Activated CD4-positive, alpha-beta T cell treated with anti-CD3 and anti-CD28 coated beads, Interleukin-2, Interleukin-4, amounts not matched to agents 100 ng/mL and 50 ng/mL, durations not matched to agents 16 hours and 8 hours (primary cell): Measurements from ENCODE around the gene TRIL.

Source experiments
- DNase-seq: peaks from one replicate; pipeline ENCODE4 v3.0.0-alpha.2; 2020; ENCODE audit warnings: low spot score

Gene TRIL, protein sequence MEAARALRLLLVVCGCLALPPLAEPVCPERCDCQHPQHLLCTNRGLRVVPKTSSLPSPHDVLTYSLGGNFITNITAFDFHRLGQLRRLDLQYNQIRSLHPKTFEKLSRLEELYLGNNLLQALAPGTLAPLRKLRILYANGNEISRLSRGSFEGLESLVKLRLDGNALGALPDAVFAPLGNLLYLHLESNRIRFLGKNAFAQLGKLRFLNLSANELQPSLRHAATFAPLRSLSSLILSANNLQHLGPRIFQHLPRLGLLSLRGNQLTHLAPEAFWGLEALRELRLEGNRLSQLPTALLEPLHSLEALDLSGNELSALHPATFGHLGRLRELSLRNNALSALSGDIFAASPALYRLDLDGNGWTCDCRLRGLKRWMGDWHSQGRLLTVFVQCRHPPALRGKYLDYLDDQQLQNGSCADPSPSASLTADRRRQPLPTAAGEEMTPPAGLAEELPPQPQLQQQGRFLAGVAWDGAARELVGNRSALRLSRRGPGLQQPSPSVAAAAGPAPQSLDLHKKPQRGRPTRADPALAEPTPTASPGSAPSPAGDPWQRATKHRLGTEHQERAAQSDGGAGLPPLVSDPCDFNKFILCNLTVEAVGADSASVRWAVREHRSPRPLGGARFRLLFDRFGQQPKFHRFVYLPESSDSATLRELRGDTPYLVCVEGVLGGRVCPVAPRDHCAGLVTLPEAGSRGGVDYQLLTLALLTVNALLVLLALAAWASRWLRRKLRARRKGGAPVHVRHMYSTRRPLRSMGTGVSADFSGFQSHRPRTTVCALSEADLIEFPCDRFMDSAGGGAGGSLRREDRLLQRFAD

DNA sequence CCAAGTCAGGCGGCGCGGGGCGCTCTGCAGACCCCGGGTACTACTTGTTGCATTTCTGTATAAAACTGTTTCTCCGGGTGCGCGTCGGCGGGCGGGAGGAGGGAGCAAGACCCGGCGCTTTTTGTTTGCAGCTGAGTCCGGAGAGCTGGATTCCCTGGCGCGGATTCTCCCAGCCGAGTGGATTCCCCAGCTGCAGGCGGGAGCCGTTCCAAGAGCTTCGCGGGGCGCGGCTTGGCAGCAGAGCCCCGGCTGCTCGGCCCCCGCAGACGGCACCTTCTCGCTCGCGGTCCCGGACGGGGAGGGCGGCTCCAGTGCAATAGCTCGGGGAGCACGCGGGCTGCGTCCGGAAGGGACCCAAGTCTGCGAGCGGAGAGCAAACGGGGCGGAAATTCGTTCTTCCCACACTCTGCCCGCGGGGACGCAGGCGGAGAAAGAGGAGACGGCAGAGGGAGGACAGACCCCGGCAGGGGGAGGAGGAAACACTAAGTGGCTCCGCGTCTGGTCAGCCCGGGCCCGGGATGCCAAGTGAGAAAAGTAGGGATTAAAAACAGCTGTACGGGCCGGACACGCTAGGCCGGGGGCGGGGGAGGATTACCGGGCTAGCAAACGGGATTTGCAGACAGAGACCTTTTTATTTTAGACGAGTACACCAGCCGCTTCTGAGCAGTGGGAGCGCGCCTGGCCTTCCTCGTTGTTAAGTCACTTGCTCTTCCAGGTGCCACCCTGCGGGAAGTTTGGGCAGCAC is at the start of gene TRIL:
Gene TRIL, minus strand, starts transcription at position 96 of the 745 bp plus-strand sequence. CDS start 284 bp downstream, outside the sequence.
- DNase-seq: no peak

DNA sequence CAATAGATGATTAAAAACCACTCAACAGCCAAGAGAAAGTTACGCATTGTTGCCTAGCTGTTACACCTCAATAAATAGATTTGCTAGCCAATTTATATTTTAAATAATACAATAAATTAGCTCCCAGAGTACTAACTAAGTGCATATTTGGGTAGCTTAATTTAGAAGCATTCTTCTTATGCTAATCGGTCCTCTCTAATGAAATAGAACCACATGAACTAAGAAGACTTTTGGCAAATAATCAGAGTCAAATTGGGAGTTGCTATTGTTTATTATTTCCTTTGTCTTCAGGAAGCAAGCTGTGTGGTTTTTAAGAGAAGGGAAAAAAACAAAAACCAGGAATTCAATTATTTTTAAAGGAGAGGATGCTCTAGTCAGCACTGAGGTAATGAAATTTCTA is 49.0 kb upstream of the TRIL start:
- no peak for DNase-seq

DNA sequence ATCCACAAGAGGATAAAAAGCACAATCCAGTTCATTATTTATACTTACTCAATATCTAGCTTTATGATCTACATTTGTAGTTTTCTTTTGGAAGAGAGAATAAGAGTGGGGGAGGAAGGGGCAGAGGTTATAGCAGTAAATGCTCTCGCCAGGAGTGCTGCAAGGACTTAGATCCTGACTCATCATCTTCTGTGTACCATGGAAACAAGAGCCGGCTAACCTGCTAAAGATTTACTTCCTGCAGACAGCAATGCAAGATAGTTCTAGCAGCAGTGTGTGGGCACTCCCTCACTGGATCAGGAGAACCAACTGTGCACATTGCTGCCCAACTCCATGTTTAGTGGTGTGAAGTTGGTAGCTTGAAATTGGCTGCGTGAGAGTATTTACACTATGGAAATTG is 47.7 kb upstream of the TRIL start:
- DNase-seq: no peak

DNA sequence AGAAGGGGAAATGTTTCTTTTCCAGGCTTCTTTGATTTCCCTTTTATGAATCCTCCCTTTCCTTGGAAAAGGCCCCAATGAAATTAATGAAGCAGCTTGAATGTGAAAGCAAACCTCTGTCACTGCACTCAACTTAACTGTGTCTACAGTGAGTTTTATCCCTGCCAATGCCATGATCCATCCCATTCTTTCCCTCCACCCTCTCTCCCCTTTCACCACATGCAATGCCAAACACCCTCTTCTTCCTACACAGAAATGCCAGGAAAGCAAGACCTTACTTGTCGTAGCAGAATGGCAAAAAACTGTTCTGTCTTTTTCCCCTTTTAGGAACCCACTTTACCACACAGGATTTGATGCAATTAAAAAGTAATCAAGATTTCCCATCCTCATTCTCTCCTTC is 47.3 kb upstream of the TRIL start:
- no peak for DNase-seq

DNA sequence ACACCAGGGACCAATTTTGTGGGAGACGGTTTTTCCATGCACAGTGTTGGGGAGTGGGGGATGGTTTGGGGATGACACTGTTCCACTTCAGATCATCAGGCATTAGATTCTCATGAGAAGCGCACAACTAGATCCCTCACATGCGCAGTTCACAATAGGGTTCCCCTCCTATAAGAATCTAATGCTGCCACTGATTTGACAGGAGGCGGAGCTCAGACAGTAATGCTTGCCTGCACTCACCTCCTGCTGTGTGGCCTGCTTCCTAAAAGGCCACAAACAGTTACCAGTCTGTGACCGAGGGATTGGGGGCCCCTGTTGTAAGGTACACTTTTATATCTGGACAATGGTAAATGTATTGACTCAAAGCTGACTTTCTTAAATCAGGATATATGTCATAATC is 45.6 kb upstream of the TRIL start:
- DNase-seq: no peak

DNA sequence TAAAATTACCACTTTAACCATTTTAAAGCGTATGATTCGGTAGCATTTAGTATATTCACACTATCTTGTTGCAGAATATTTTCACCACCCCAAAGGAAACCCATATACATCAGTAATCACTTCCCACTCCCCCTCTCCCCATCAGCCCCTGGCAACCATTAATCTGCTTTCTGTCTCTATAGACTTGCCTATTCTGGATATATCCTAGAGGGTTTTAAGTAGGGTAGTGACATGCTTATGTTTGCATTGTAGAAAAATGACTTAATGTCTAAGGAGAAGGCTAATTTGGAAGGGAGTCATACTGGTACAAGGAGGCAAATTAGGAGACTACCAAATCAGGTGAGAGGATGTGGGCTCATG is 42.6 kb upstream of the TRIL start:
- DNase-seq: no peak

DNA sequence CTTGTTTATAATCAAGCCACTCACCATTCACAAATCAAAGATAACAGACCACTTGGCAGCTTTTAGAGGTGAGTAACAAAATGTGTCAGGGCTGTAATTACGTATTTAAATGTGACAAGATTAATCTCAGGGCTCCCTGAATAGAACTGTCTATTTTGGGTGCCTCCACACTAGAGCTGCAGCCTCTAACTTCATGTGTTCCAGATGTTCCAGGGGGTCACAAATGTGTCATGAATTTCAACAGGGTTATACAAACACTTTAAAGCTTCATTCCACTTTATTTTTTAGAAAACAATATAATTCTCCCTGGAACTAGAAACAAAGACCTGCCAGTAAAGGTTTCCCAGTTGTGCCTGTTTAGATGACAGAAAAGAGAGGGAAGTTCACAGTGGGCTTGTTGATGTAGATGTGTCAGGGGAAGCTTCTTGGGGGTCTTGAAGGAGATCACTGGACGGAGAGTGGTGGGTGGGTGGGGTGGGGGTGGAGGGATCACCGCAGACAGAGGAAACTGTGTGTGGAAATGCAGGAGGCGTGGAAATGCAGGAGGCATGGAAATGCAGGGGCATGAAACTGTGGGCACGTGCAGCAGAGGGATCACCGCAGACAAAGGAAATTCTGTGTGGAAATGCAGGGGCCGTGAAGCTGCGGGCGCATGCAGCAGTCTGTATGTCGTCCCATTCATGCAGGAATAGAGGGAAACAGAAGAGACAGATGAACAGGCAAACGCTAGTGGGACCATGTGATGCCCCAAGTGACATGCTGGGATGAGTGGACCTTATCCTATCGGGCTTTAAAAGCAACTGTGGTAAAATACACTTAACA is 42.0 kb upstream of the TRIL start:
- no peak for DNase-seq

DNA sequence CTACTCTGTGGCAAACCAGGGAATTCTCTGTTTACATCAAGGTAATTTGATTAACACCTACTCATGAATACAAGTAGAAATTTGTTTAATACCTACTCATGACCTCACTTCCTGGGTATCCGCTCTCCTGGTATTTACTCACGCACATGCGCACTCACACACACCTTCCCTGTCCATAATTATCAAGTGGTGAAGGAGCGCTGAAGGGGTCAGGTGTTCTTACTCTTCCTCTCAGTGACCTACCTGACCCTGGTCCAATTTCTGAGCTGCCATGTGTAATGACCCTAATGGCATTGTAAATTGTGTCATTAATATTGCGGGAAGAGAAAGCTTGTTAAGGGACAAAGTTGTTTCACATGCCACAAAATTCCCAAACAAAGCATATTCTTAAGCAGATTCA is 41.3 kb upstream of the TRIL start:
- no peak for DNase-seq

DNA sequence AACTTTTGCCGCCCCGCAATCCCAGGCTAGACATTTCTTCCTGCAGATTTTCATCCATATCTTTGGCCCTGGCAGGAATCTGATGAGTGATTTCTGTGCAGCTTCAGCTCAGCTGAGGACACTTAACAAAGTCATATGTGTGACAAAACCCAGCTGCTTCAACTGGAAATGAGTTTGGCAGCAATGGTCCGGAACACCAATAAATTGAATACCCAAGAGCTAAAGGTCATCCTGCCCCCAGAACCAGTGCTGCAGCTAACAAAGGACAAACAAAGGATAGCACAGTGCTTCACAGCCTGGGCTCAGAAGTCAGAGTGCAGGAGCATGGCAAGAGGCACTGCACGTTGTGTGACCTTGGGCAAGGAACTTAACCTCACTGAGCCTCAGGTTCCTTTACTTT is 40.0 kb upstream of the TRIL start:
- no peak for DNase-seq

DNA sequence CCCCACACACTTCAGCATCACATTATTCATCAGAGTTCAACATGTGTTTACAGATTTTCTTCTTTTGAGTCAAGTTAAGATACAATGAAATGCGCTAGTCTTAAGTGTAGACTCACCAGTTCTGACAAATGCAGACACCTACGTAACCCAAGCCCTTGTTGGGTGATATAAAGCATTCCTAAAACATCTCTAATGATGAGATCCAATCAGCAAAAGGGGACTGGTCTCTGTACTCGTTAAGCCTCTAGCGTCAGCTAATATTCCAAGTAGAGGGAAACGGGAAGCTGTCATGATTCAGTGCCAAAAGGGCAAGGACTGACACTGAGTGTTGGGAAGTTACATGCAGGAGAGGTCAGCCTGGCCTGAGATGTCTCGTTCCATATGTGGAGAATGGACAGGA is 38.7 kb upstream of the TRIL start:
- no peak for DNase-seq

DNA sequence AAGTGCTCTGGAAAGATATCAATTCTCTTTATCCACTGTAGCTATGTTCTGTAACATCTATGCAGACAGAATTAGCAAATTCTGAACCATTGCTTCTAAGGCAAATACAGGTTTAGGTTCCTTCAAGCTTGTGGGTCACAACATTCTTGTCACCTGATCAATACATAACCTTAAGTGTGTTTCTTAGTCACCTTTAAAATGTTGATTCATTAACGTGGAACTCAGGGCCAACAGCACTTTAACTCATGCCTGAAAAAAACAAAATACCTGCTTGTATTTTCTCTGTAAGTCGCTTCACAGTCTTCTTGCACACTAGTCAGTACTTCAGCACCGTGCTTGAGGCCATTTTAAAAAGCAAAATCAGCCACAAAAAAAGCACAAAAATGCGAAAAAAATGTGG is 35.2 kb upstream of the TRIL start:
- DNase-seq: no peak

DNA sequence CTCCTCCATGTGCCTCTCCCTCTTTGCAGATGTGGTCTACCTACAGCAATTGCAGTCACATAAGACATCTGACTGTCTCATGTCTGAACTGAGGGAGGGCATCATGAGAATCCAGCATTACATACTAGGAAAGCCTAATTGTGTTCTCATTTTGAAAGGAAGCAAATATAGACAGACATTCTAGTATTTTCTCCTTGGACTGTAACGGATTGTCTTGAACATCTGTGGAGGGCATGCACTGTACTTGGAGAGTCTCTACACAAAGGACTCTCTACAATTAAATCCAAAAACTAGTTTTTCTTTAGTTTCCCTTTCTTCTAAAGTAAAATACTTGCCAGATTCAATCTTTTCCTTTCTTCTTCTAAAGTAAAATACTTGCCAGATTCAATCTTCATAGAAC is 34.7 kb upstream of the TRIL start:
- DNase-seq: no peak

DNA sequence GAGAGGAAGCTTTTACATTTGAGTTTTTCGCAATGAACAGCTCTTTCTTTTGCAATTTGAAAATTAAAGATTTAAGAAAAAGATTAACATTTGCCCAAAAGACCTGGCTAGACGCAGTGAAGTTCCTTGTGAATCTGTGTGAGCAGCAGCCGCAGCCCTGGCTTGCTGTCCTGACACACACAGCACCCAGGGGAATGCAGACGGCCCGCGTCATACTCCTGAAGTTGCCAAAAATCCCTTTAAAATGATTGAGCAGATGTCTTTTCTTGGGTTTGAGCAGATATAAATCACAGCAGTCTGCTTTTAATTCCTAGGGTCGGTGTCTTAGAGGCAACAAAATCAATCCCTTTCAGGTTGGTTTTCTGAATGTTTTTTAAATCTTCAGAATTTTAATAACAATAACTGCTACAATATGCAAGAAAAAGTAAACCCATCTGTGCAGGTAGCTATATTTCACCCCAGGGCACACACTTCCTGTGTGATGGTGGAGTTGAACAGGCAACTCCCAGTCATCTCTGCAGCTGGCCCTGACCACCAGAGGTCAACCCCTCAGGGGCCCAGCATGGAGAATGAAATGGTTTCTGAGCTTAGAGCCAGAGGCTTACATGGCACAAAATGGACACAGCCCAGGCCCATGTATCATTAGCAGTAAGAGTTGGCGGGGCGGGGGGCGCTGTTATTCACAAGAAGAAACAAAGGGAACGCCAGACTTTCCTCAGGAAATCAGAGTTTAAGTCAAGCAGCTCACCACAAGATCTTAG is 32.2 kb upstream of the TRIL start:
- DNase-seq: no peak

DNA sequence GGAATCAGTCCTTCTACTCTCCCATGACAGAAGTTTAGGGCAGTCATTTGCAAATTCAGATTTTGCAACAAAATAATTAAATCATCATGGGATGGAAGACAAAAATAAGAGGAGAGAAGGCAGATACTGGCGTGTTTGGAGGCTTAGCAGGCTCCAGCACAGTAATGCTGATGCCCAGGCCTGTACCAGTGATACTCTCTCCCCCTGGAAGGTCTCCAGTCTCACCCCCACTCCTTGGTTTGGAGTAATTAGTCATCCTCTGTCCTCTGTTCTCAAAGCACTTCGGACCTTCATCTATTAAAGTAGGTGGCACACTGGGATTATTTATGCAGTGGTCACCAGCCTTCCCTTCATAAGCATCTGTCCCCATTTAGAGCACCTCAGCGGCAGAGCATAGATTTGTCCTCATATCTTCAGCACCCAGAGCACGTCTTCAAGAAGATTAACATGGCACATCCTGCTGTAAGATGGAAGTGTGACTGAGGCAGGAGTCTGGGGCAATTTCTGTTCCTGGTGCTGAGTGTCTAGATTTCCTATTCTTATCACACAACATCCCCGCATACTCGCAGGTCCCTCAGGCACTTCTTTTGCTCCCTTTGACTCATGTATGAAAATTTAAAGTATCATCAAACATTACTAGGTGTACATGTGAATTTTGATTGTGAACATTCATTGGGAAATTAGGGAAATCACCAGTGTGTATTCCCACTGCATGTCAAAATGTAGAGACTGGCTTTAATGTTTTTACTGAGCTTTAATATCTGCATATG is 31.3 kb upstream of the TRIL start:
- DNase-seq: no peak

DNA sequence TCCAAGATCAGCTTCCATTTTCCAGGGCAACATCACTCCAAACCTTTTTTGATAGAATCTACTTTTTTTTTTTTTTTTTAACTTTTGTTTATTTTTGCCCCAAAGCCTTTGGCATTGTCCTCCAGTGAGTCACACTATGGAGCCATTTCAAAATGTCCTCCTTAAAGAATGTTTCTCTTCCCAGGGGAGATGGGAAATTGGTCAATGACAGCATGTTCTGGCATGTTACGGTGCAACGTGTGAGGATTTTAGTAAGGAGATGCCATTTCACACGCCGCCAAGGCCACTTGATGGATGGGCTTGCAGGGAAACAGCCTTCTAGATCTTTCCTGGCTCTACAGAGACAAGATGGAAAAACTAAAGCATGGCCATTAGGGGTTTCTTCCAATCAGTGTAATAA is 30.7 kb upstream of the TRIL start:
- DNase-seq: no peak

DNA sequence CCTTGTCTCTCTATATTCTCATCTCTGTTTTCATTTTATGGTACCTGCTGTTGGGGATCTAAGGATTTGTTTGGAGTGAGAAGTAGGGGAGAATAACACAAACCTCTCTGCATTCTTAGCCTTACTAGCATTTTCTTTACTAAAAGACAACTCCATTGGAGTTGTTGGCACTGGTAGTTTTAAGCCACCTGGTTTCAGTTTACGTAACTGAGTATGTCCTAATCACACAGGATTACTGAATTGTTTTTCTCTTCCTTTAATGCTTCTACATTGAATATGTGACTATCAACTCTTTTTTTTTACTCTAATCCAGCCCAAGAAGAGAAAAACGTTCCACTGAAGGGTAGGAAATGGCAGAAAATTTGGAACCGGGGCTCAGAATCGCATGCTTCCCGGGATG is 30.0 kb upstream of the TRIL start:
- DNase-seq: no peak

DNA sequence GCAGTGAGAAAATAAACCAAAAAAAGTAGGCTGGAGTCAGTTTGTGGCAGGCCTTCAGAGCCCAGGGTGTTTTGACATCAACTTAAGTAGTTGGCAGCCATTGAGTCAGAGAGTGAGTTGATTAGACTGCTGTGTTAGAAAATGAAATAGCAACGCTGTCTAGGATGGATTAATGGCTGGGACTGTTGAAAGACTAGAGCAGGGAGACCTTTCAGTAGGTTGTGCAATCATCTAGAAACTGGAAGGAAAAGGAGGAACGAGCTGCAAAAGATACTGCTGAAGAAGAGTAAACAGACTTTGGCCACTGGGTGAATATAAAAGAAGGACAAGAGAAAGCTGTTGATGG is 28.6 kb upstream of the TRIL start:
- DNase-seq: no peak

DNA sequence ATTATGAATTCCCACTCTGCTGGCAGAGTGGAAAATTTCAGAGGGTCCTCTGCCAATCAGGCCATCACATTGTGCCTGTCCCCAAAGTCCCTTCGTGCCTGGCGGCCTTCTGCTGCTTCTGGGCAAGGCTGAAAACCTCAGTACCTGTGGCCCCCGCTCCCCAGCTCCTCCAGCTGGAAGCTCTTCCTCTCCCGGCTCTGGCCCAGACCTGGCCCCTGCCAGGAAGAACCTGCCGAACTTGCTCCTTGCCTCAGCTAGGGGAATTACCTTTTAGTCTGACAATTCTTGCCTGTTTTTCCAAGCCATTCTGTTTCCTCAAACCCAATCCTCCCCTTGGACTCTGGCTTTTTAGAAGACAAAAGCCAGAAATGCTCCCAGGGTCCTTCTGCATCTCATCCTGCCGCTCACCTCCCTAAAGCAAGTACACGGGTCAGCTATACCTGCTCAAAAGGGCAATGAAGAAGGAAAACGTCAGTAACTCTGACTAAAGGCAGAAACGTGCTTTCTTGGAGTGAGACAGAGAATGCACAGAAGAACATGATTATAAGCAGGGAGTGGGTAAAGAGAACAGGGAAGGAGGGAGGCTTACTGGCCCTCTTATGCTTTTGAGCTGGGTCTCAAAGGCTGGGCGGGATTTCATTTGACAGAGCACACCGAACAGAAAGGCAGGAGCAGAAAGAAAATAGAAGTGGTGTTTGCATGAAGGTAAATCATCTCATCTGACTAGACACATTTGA is 28.1 kb upstream of the TRIL start:
- no peak for DNase-seq

DNA sequence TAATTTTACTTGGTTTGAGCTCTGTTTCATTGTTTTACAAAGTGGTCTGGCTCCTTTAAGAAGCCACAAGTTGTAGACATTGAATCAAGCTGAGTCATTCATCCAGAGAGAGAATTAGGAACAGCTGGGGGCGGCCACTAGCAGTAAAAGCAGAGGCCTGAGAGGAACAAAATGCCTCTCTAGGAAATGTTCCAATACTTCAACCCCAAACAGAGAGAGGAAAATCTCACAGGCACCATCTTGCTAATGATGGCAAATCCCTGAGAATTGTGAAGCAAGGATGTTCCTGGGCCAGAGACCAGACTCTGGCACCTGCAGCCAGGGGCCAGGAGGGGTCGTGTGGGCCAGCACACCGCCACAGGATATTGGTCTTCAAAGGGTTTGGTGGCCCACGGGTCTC is 26.5 kb upstream of the TRIL start:
- DNase-seq: no peak

DNA sequence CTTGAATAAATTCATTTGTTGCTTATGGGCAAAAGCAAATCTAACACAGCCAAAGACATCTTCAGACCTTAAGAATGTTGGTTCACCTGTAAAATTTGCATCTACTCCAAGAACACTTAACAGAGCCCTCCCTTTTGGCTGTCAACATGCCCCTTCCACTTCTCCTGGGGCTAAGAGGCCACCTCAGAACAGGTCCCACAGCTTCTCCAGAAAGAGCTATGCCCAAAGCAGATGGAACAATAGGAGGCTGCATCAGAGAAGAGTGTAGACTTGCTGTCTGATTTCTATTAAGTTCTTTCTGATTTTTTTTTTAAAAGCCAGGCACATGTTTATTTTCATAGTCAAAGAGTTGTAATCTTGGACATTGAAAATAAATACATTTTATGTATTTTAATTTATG is 26.1 kb upstream of the TRIL start:
- no peak for DNase-seq
